Dedifferentiated amniotic fluid mesenchymal stem cell (primary cell): ENCODE measurements around the gene NALCN.

ENCODE experiments used
- DNase-seq: peaks from one replicate; pipeline ENCODE4 v3.0.0-alpha.2; 2016; ENCODE audit errors: extremely low spot score

NALCN gene

DNA sequence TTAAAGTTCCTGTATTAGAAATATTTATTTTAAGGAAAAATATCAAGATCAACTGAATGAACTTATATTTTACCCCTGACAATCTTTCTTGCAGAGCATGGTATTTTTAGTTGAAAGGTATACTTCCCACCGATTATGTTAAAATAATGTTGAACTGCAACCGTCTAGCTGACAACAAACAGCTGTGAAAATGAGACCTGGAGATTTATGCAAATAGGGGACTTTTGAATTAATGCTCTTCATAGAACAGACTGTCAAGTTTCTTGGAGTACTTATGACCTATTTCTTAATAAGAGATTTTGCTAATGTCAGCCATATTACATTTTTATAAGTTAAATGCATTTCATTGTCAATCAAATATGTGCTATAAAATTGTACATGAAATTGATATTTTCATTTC lies 210.9 kb downstream of the NALCN start:
- no peak for DNase-seq

DNA sequence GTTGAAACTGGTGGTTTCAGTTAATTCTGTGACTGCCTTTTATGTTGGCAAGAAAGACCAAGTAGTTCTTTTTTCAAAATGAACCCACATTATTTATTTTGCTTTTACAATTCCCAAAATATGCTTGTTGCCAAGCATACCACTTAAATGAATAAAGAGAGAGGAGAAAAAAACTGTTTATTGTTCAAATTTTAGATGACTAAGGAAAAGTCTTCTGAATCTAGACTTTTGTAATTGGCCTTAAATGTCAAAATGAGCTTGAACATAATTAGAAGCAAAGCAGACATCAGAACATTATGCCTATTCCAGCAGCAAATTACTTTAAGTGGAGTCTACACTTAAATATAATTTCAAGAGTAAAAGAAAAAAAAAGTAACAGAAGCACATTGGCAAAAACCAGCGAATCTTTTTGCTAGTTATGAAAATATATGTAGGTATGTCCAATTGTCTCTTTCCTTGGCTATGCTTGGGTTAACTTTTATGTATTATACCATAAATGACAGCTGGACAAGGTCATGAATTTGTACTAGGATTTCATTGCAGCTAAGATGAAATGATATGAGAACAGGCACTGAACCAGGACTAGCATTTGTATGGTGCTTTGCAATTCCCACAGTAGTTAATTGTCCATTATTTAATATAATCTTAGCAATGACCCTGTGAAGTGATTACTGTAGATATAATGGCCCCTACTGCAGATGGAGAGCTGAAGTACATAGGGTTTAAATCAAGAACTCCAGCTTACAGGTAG lies 211.9 kb downstream of the NALCN start:
- DNase-seq, result peak; percentile 67

DNA sequence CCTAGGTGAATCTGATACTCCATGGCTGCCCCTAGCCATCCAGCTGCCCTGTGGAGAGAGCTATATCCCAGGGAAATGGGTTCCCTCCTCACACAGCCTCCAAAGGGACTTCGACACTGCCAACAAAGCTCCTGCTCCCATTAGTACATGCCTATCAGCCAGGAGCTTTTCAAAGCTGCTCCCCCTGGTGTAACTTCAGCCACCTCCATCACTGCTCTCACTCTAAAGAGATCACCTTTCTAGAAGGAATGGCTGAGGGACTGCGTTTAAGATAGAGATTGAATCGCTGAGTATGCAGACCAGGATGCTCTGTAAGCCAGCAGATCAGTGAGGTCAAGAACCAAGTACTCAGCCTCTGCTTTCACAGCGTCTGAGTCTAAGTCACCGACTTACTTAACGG lies 213.7 kb downstream of the NALCN start:
- no peak for DNase-seq

DNA sequence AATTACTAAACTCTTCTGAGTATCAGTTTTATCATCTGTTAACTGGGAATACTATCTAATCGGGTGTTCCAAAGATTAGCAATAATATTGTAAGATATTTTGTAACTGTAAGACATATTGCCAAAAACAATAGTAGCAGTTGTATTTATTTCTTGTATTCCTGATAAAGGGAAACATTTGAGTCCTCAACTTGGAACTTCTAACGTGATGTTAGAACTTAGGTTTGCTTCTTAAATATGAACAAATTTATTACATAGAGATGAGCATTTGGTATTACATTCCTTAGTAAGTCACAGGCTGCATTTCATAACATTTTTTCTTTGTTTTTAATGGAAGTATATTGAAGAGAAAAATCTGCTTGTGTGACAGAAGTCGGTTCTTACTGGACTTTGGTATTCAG lies 225.3 kb downstream of the NALCN start:
- DNase-seq, result no peak

DNA sequence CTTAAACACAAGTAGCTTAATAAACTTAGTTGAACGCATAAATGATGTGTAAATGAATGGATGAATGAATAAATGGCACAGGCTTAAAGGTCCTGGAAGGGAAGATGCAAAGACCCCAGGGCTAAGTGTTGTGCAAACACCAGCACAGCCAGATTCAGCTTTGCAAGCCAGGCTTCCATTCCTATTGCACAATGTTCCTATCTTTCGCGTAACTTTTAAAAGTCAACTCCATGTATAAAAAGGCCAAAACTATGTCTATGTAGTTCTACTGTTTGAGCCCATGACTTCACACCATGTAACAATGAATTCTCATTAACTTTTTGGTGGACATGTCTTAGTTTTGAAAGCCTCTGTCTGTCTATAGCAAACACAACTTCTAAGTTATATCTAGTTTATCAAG lies 226.0 kb downstream of the NALCN start:
- no peak for DNase-seq

DNA sequence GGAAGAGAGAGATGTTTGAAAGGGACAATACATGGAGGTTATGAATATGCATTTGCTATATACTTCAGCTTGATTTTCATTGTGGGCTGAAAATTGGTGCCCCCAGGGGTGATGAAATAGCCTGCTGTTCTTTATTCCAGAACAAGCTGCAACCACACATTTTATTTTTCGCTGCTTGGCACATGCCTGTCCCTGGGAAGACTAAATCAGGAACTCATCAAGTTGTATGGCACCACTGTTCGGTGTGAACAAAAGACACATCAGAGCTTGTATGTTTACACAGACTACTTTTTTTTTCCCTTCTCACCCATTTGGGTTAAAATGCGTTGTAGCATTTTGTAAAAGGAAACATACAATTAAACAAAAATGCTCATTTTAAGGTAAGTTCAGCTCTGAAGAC lies 230.7 kb downstream of the NALCN start:
- no peak for DNase-seq

DNA sequence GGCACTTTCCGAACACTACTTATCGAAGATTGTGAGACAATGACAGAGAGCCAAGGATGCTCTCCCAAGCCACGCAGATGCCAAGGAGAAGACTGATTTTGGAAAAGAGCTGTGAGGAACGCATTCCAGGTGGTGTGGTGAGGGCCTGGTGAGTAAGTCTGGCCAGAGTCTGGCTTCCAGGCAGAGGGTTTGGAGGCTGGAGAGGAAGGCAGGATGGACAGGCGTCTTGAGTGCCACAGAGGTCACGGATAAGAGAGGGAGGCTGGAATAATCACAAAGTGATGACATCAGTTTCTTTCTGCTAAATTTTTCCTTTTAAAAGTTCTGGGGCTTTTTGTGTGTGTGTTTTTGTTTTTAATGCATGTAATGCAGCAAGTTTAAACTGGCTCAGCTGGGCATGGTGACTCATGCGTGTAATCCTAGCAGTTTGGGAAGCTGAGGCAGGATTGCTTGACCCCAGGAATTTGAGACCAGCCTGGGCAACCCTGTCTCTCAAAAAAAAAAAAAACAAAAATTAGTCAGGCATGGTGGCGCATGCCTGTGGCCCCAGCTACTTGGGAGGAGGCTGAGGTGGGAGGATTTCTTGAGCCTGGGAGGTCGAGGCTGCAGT lies 235.1 kb downstream of the NALCN start:
- no peak for DNase-seq

DNA sequence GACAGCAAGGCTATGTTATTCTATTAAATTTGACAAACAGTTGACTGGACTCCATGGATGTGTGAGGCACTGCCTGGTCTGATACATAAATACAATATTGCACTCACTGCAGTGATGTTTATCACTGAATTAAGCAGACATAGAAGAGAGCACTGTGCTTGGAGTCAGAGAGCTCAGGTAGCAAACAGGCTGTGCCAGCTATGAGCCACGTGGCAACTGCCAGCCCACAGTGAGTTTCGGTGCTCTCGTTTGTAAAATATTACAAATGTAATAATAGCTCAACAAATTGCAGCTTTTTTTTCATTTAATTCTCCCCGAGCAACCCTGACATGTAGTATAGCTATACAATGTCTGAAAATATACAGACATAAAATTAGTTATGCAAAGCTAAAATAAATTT lies 237.3 kb downstream of the NALCN start:
- no peak for DNase-seq

DNA sequence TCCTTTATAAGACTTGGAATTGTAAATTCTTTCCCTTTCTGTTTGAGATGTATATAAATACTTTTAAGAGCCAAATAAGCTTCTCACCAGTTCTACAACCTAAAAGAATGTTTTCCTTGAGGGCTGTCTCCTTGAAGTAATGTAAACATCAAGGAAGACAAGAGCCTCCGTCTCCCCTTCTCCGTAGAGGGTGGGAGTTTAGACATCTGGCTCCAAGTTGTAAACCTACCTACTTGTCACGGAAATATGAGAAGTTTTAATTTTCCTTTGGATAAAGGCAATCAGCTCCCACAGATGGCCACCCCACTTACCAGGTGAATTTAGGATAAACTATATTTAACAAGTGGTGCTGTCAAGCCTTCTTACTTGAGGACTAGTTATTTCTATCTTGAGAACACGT lies 237.9 kb downstream of the NALCN start:
- no peak for DNase-seq

DNA sequence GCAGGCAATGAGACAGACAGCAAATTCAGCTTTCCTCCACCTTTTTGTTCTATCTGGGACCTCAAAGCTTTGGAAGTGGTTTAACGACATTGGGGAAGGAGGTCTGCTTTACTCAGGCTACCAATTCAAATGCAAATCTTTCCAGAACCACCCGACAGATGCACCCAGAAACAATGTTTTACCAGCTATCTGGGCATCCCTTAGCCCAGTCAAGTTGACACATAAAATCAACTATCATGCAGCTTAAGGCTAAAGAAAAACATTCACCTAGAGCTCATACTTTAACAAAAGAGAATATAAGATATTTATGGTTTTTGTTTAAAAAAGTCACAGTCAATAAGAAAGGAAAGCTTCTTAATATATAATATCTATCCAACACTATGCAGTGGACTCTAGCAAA lies 246.0 kb downstream of the NALCN start:
- no peak for DNase-seq

DNA sequence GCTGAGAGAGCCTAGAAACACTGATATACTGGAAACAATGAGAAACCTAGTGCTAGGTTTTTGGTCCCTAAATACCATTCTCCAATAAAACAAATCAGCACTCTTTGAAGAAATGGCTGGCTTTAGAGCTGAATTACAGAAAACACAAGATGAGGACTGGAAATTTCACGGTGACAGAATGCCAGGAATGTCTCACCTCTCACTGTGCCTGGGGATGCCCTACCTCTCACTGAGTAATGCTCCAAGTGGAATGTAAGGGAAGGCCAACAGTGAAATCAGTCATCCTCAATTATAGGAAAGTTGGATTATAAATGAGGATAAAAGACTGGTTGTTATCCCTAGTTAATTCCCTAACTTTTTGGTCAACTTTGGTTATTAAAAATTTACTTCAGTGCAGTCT lies 259.0 kb downstream of the NALCN start:
- DNase-seq, result no peak

DNA sequence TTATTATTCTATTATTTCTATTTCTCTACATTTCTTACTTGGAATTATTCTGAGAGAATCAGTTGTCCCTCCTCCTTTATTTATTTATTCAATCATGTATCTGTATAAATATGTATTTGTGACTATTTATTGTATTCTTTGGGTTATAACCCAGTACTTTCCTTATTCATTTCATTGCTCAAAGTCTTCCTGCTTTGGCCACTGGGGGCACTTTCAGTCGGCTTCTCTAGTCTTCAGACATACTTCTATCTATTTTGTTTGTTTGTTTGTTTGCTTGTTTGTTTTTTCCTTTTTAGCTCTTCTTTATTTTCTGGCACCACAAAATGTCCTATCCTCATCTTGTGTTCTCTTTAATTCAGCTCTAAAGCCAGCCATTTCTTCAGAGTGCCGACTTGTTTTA lies 260.4 kb downstream of the NALCN start:
- DNase-seq, result no peak

DNA sequence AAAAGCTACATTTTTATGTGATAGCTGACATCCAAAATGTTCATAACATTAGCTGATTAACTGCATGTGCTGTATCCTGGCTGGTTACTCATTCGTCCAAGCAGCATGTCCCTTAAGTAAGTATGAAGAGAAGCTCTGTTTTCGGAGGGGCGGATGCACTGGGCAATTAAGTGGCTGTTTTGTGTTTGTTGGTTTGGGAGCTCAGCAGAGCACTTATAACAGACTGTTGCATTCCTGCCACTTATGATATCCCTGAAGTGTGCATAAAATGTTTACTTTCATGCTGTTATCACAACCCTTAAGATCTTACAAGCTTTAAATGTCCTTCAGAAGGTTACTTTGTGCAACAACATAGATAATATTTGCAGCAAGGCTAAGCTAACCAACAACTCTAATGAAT lies 264.1 kb downstream of the NALCN start:
- DNase-seq, result no peak

DNA sequence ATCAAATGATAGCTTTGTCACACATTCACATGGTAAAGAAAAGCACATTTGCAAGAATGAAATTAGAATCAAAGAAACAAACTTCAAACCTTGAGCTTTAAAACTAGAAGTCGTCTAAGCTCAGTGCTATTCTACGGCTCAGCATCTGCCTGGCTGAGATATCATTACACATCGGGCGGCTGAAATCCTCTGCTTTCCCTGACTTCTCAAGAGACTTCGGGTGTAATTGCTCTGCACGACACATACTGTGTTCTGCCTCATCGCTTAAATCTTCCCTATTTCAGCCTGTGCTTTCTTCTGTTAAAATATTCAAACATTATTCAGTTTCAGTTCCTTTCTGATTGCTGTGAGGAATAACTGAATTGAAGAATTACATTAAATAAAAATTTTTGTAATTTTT lies 265.3 kb downstream of the NALCN start:
- peak; percentile 29 for DNase-seq

DNA sequence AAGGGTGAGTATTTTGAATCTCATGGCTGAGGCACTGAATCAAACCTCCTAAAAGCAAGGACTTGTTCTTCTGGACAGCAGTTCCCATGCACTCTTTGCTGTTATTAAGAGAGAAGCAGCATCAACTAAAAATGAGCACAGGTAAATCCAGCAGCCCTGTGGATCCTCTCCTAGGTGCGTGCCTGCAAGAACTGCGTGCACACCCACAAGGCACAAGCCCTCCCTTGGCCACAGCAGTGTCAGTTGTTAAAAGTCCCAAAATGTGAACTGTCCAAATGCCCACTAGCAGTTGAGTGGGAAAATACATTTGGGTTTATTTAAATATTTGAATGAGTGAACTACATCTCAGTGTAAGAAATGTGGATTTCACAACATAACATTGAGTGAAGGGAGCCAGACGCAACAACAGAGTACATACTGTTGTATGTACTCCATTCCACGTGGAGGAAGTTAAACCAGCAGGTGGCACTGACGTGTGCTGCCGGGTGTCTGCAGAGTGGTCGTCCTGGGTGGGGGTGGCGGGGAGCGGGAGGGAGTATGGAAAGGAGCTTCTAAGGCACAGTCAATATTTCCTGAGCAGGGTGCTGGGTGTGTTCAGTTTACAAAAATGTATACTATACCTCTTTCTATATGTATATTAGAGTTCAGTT lies 266.4 kb downstream of the NALCN start:
- DNase-seq, result no peak

DNA sequence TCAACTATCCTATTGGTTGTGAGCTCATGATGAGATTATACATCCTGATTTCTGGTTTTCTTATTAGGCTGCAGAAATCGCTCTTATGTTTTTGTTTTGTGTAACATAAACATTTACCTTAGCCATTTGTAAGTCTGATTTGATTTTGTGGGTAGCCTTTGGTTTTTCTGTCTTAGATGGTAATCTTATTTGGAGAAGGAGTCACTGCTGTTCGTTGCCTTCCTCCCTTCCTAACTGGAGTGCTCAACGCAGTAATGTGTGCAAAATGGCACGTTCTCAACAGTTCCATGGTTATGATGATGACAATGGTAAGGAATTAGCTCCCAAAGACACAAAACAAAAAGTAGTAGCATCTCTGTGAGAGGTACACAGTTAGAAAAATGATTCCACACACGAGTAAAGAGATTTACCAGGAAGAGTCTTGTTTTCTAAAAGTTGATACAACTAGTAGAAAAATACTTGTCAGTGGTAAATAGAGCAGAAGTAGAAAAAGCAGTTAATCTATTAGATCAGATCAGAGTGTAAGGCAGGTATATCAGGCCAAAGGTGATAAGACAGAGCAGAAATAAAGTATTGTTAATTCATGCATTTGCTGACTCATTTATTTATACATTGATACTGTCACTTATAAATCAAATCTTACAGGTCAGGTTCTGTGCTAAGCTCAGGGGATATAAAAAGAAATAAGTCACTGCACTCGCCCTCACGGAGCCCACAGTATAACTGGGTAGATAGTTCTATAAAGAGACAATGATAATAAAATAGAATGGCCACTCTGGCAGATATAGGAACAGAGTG lies 270.0 kb downstream of the NALCN start:
- DNase-seq, result no peak

DNA sequence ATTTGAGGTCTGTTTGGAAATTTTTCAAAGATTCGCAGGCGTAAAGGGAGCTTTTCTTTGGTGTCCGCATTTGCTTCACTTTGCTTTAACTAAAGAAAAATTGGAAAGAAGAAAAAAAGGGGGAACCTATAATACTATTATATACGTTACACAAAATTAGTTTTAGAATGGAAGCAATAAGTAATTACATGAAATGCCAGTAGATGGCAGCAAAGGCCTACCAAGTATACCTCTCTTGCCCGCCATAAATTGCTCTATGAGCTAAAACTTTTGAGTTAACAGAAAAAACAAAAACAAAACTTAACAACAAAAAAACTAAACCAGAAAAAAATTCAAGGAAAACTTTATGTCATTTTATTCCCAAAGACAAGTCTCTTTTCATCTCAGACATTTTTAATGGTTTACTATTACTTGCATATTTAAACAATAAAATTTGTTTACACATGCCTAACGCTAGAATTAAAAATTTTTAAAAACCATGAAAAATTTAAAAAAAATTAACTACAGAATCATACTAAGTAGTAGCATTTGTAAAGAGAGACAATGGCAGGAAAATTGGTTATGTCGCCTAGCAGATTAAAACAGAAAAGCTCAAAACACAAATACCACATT lies 271.4 kb downstream of the NALCN start:
- DNase-seq, result peak; percentile 70

DNA sequence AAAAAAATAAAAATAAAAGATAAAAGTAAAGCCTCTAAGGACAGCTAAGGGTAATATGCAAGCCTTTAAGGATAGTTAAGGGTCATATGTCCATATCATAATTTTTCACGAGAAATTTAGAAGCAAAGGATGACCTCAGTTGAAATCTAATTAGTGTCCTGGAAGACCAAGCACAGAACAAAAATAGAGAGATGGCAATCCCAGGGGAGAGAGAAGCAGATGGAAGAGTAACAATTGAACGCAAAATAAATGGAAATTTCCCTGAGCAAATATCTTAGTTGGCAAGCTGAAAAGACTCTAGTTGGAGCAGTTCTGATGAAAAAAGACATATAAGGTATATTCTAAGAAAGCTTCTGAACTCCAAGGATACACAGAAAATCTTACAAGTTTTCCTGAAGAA lies 275.4 kb downstream of the NALCN start:
- no peak for DNase-seq

DNA sequence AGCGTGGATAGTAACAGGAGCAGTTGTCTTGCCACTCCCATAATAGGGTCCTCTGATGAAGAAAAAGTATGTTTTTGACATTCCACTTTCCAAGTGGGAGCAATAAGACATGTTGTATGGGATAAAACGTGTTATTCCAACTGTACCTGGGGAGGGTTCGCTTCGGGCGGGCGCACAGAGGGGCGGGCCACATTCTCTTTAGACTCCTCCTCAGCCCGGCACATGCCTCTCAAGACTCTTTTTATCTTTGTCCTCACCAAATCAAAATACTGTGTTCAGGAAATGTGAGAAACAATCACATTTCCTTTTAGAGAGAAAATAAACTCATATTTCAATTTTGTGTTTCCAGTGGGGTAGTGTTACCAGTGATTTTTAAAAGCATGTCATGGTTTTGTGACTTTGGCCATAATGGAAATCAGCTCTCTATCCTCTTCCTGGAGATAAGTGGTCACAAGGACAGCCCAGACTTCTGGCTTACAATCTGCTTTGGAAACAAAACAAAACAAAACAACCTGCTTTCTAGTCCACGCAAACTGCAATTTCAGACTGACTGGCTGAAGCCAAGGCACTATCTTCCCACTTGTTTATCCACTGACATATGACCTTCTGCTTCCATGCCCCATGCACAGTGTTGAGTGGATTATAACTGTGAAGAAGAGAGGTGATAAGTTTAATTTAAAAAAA lies 276.1 kb downstream of the NALCN start:
- no peak for DNase-seq

DNA sequence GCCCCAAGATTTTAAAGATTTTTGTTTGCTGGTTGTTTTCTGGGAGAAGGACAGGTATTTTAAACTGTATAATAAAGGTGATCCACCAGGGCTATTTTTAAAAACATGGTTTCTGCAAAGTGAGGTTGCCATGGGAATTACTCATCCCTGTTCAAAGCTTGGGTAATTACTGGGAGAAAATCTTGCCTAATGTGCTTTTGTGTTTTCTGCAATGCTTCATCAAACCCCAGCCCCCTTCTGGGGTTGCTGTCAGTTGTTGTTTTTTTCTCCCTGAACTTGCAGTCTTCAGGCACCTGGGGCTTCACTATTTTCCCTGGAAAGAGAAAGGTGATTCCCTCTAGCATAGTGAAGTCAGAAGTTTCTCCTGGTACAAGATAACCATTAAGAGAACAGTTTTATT lies 277.2 kb downstream of the NALCN start:
- DNase-seq, result no peak

DNA sequence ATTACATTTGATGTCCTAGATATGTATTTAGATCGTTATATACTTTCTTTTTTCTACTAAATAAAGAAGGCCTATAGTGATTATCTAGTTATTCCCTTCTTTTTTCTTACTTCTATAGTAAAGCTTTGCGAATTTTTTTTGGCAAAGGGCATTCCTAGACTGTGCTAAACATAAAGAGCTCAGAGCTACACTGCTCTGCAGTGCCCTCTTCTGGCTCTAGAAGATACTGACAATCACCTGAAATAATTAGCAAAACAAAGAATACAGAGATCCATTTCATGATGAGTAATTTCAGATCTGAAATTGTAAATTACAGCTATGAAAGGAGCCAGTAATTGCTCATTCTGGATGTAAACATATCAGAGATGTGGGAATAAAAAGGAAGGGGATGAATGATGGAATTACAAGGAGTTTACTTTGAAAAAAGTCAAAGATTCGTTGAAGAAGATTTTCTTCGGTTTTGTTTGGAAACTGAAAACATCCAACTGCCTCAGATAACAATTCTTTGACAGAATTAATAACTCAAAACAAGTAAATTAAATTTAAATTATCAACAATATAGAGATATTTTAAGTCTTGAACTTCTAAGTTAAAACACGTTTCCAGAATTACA lies 288.5 kb downstream of the NALCN start:
- peak; percentile 41 for DNase-seq
